ENCODE measurements around the gene ALDH1A3. TPM values are rescaled to one million over a fixed set of nuclear protein-coding genes. Genes with fewer than 3 reads are reported as not detected.

ALDH1A3 gene
- total and polyA plus RNA-seq, 2 of the 13 experiments (the other 11 are each of a cell fraction or from before 2014, with no cell fraction given): not detected

DNA sequence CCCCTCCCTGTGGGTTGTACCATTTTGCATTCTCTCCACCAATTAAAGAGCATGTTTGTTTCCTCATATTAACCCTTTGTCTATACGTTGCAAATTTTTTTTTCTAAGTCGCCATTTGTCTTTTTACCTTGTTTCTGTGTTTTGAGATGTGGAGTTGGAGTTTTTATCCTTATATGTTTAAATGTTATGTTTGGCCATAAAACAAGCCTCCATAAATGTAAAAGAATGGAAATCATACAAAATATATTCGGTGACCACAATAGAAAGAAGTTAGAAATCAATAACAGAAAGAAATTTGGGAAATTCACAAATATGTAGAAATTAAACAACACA lies 68.8 kb downstream of the ALDH1A3 start (continued):
- TF ChIP-seq GABPA (IDR thresholded peaks at IDR 0.05; ENCODE audit: low read depth, low read length): no peak
- TF ChIP-seq GABPA (CRISPR knock-in tag; IDR thresholded peaks at IDR 0.05; ENCODE audit: low read depth): no peak
- TF ChIP-seq MYC (CRISPR knock-in tag; IDR thresholded peaks at IDR 0.05; ENCODE audit: borderline replicate concordance): no peak

DNA sequence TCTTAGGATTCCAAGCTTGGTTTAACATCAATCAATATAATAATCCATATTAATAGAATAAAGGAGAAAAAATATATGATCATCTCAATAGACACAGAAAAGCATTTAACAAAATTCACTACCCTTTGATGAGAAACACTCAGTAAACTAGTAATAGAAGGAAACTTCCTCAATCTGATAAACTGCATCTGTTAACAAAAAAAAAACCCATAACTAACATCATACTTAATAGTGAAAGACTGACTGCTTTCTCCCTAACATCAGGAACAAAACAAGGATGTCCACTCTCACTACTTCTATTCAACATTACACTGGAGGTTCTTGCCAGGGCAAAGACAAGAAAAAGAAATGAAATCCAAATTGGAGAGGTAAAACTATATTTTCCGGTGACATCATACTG lies 70.1 kb downstream of the ALDH1A3 start:
- intact Hi-C loops (cut with micrococcal nuclease; ENCODE audit: unreplicated experiment): no loop called here
- Histone ChIP-seq H3K27me3 (ENCODE audit: control insufficient read depth in 1 of 2, insufficient read depth in 2 of 2, low read length in 2 of 2) (peaks cover 0 to 28% of the 10 kb centered on the region in 2 experiments; a peak in 2 of 5 replicates), H3K4me1 (ENCODE audit: insufficient read depth, low read length) (no peaks in the 10 kb centered on the region), H2AFZ (ENCODE audit: low read length) (no peak overlapping the region), H3K9me3 (ENCODE audit: low read length) (no peaks in the 10 kb centered on the region), H3K4me3 (replicated peaks in 1 of 3; ENCODE audit: insufficient read depth in 1 of 3, low read depth in 2 of 3, low read length in 3 of 3) (no peak overlapping the region), H3K4me2 (ENCODE audit: low read depth, low read length) (no peak overlapping the region), H3K9ac (ENCODE audit: insufficient read depth, low read depth, low read length) (no peak overlapping the region), H4K20me1 (ENCODE audit: insufficient read depth, low read length) (no peaks in the 10 kb centered on the region), H3K36me3 (replicated peaks in 1 of 2; ENCODE audit: control insufficient read depth in 1 of 2, insufficient read depth in 2 of 2, low read length in 2 of 2) (no peaks in the 10 kb centered on the region), H3K27ac (ENCODE audit: extremely low read length, insufficient read depth, low read length) (no peak overlapping the region), H3K79me2 (ENCODE audit: insufficient read depth, low read length) (no peaks in the 10 kb centered on the region)
- ChIA-PET POLR2A (no interaction called here), CTCF (ENCODE audit: low intra/inter-chr PET ratio, low total read pairs) (no interaction called here)
- in situ Hi-C loops (cut with HindIII; ENCODE audit: extremely low pct_ligation_motif_present, low pct_unique_long_range_greater_than_20kb): no loop called here
- no TSS peak for BruUV-seq (replicated peaks)
- ATAC-seq (no peak), FAIRE-seq (no peak), DNase-seq (ENCODE audit: low spot score) (no peak)
- TF ChIP-seq ZNF598 (CRISPR knock-in tag; IDR thresholded peaks at IDR 0.05; ENCODE audit: borderline replicate concordance) (no peak), ZNF431 (CRISPR knock-in tag; IDR thresholded peaks at IDR 0.05; ENCODE audit: borderline replicate concordance, low read depth) (no peak)
- TF ChIP-seq, protein P1, sequence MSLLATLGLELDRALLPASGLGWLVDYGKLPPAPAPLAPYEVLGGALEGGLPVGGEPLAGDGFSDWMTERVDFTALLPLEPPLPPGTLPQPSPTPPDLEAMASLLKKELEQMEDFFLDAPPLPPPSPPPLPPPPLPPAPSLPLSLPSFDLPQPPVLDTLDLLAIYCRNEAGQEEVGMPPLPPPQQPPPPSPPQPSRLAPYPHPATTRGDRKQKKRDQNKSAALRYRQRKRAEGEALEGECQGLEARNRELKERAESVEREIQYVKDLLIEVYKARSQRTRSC (CRISPR knock-in tag; IDR thresholded peaks at IDR 0.05; ENCODE audit: low read depth): no peak
- WGBS (ENCODE audit: low lambda C conversion rate): 97% methylated on average over 1 of the region's 1 CpG

DNA sequence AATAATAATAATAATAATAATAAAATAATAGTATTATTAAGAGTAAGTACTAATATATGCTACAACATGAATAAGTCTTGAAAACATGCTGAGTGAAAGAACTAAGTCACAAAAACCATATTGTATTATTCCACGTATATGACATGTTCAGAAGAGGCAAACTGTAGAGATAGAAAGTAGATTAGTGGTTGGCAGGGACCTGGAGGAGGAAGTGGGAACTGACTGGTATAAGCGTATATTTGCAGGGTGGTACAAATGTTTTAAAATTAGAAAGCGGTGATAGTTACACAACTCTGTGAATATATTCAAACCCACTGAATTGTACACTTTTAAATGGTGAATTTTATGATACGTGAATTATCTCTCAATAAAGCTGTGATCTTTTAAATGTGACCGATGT lies 72.3 kb downstream of the ALDH1A3 start:
- 24% methylated on average over 5 of the region's 5 CpGs for WGBS (ENCODE audit: low lambda C conversion rate)
- no peak overlapping the region for H3K27ac ChIP-seq (ENCODE audit: extremely low read length, insufficient read depth, low read length)
- CTCF ChIA-PET (ENCODE audit: low intra/inter-chr PET ratio, low total read pairs): no interaction called here
- H2AFZ ChIP-seq (ENCODE audit: low read length): no peak overlapping the region
- no peaks in the 10 kb centered on the region for H3K36me3 ChIP-seq (replicated peaks in 1 of 2; ENCODE audit: control insufficient read depth in 1 of 2, insufficient read depth in 2 of 2, low read length in 2 of 2)
- no peak for DNase-seq (ENCODE audit: low spot score)
- no peak overlapping the region for H3K4me2 ChIP-seq (ENCODE audit: low read depth, low read length)
- H3K9ac ChIP-seq (ENCODE audit: insufficient read depth, low read depth, low read length): no peak overlapping the region
- no peaks in the 10 kb centered on the region for H3K79me2 ChIP-seq (ENCODE audit: insufficient read depth, low read length)
- intact Hi-C loops (cut with micrococcal nuclease; ENCODE audit: unreplicated experiment) (no loop called here), in situ Hi-C loops (cut with HindIII; ENCODE audit: extremely low pct_ligation_motif_present, low pct_unique_long_range_greater_than_20kb) (no loop called here)
- no peak overlapping the region for H3K4me3 ChIP-seq (replicated peaks in 1 of 3; ENCODE audit: insufficient read depth in 1 of 3, low read depth in 2 of 3, low read length in 3 of 3)
- peaks cover 0 to 14% of the 10 kb centered on the region in 2 experiments; a peak in 1 of 5 replicates for H3K27me3 ChIP-seq (ENCODE audit: control insufficient read depth in 1 of 2, insufficient read depth in 2 of 2, low read length in 2 of 2)
- POLR2A ChIA-PET: no interaction called here
- BruUV-seq (replicated peaks): no TSS peak
- no peak for ATAC-seq
- no peaks in the 10 kb centered on the region for H3K9me3 ChIP-seq (ENCODE audit: low read length)
- no peaks in the 10 kb centered on the region for H3K4me1 ChIP-seq (ENCODE audit: insufficient read depth, low read length)
- FAIRE-seq: no peak
- no peaks in the 10 kb centered on the region for H4K20me1 ChIP-seq (ENCODE audit: insufficient read depth, low read length)
- no peak for TF ChIP-seq MIER3 (CRISPR knock-in tag; IDR thresholded peaks at IDR 0.05; ENCODE audit: borderline replicate concordance)
- no peak for TF ChIP-seq HIVEP1 (CRISPR knock-in tag; IDR thresholded peaks at IDR 0.05)
- no peak for TF ChIP-seq KDM6A (CRISPR knock-in tag; IDR thresholded peaks at IDR 0.05; ENCODE audit: low read depth)
- TF ChIP-seq, protein P2, sequence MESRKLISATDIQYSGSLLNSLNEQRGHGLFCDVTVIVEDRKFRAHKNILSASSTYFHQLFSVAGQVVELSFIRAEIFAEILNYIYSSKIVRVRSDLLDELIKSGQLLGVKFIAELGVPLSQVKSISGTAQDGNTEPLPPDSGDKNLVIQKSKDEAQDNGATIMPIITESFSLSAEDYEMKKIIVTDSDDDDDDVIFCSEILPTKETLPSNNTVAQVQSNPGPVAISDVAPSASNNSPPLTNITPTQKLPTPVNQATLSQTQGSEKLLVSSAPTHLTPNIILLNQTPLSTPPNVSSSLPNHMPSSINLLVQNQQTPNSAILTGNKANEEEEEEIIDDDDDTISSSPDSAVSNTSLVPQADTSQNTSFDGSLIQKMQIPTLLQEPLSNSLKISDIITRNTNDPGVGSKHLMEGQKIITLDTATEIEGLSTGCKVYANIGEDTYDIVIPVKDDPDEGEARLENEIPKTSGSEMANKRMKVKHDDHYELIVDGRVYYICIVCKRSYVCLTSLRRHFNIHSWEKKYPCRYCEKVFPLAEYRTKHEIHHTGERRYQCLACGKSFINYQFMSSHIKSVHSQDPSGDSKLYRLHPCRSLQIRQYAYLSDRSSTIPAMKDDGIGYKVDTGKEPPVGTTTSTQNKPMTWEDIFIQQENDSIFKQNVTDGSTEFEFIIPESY (CRISPR knock-in tag; IDR thresholded peaks at IDR 0.05): no peak
- TF ChIP-seq, protein P1 (CRISPR knock-in tag; IDR thresholded peaks at IDR 0.05; ENCODE audit: low read depth): no peak
- TF ChIP-seq ZFP37 (CRISPR knock-in tag; IDR thresholded peaks at IDR 0.05; ENCODE audit: borderline replicate concordance): no peak
- no peak for TF ChIP-seq PLRG1 (conservative IDR thresholded peaks at IDR 0.05)
- no peak for TF ChIP-seq NPAS2 (CRISPR knock-in tag; IDR thresholded peaks at IDR 0.05; ENCODE audit: borderline replicate concordance)
- no peak for TF ChIP-seq ELF3 (CRISPR knock-in tag; IDR thresholded peaks at IDR 0.05)
- no peak for TF ChIP-seq ATM (IDR thresholded peaks at IDR 0.05; ENCODE audit: borderline replicate concordance)
- no peak for TF ChIP-seq MIER2 (CRISPR knock-in tag; IDR thresholded peaks at IDR 0.05)
